CD1c-positive myeloid dendritic cell (primary cell): ENCODE measurements around the gene COL5A1.
"Not testable (repeated sequence)": the region's sequence is repeated elsewhere in the genome, so short reads cannot be mapped to it uniquely, and the experiment has no call there.

Experiments
- DNase-seq: peaks from one replicate; pipeline ENCODE4 v3.0.0-alpha.2; 2016; ENCODE audit errors: extremely low spot score

Gene COL5A1

GRCh38 chr9:134638502-134639090, 3.0 kb upstream of the COL5A1 start:
- no peak for DNase-seq

- no peak for DNase-seq
These were observed 1.6 kb upstream of the COL5A1 start for GRCh38 chr9:134639994-134640393.

GRCh38 chr9:134640506-134641172, 964 bp upstream of the COL5A1 start:
- DNase-seq: no peak

- no peak for DNase-seq
These were observed 384 bp downstream of the COL5A1 start for GRCh38 chr9:134641990-134642384.

GRCh38 chr9:134642385-134643181, 980 bp downstream of the COL5A1 start:
- DNase-seq: no peak

- DNase-seq: no peak
These were observed 1.6 kb downstream of the COL5A1 start for GRCh38 chr9:134643222-134643671.

GRCh38 chr9:134644401-134644724, 2.8 kb downstream of the COL5A1 start:
- DNase-seq: not testable (repeated sequence)

GRCh38 chr9:134644725-134645606, 3.4 kb downstream of the COL5A1 start:
- DNase-seq: no peak

- DNase-seq: no peak
These were observed 4.2 kb downstream of the COL5A1 start for GRCh38 chr9:134645607-134646365.

GRCh38 chr9:134647359-134648080, 5.9 kb downstream of the COL5A1 start:
- DNase-seq: no peak

- DNase-seq: no peak
These were observed 7.3 kb downstream of the COL5A1 start for GRCh38 chr9:134648701-134649530.

GRCh38 chr9:134650431-134651190, 9.0 kb downstream of the COL5A1 start:
- DNase-seq: no peak

- no peak for DNase-seq
These were observed 9.8 kb downstream of the COL5A1 start for GRCh38 chr9:134651226-134651905.

- no peak for DNase-seq
These were observed 11.0 kb downstream of the COL5A1 start for GRCh38 chr9:134652291-134653225.

- DNase-seq: no peak
These were observed 11.8 kb downstream of the COL5A1 start for GRCh38 chr9:134653259-134654009.

GRCh38 chr9:134655101-134655500, 13.5 kb downstream of the COL5A1 start:
- DNase-seq: no peak
